HG02642 (cell line): Measurements from ENCODE around the gene TRIM47.
A peak's percentile ranks its signal among the peaks of the same experiment; 100 is the strongest.
"Not testable (repeated sequence)": the region's sequence is repeated elsewhere in the genome, so short reads cannot be mapped to it uniquely, and the experiment has no call there.

ENCODE experiments used
- ATAC-seq: cut with Tn5 transposase; IDR thresholded peaks from one replicate; pipeline ENCODE4 v1.9.1; 2021; ENCODE audit warnings: mild to moderate bottlenecking; ENCODE audit not compliant: unreplicated experiment, poor library complexity

The TRIM47 gene

DNA sequence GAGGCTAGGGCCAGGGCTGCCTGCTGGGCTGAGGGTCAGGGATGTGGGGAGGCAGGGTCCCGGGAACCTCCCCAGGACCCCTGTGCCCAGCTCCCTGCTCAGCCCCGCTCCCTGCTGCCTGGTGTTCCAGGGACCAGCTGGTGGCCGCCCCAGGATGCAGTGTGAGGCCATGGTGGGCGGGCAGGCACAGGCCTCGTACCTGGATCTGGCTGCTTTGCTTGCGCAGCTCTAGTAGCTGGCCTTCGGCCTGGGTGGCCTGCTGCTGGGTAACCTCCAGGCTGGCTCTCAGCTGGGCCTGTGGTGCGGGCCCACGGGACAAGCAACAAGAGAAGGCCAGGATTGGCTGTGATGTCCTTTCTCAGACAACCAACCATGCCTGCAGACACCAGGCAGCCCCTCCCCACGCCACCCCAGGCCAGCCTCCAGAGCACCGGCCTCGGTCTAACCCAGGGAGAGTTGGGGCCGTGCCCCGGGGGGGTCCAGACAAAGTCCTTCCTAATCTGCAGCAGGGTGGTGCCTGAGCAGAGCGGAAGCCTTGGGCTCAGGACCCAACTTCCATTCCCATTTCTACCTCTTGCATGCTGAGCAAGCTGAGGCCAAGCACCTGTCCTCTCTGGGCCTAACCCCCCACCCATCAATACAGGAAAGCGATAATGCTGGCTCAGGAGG, 14.3 kb upstream of the TRIM47 start:
- no peak for ATAC-seq

DNA sequence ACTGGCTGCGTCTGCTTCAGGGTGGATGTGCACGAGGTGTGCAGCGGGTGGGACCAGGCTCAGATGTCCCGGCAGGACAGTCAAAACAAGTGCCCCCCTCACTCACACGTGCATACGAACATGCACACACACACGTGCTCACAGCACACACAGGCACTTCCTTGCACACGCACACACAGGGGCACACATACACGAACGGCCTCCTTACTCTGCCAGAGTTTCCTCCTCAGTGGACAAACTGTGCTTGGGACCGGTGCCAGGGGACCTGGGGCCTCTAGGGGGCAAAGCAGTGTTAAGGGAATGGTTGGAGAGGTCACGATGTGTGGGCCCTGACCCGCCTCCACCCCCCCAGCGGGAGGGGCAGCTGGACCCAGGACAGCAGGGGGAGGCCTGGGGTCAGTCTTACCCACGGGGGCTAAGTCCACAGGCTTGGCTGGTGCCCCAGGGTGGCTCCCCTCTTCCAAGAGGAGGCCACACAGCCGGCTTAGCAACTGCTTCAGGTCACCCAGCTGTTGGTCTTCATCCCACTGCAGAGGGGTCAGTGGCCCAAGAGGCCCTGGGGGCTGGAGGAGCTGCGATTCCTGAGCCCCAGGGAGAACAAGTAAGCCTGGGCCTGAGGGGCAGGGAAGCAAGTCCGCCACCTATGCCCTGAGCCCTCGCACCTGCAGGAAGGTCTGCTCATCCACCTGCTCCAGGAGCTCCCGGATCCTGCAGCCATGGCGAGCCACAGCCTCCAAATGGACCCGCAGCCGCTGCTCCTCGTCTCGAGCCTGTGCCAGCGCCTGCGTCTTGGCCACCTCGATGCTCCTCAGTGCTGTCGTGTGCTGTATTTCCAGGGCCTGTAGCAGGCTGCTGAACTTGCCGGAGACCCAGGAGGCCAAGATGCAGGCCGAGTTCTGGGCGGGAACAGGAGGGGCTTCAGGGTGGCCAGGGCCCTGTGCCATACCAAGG, 13.5 kb upstream of the TRIM47 start:
- no peak for ATAC-seq

- no peak for ATAC-seq
These were observed 12.7 kb upstream of the TRIM47 start for GRCh38 chr17:75891022-75891604.

DNA sequence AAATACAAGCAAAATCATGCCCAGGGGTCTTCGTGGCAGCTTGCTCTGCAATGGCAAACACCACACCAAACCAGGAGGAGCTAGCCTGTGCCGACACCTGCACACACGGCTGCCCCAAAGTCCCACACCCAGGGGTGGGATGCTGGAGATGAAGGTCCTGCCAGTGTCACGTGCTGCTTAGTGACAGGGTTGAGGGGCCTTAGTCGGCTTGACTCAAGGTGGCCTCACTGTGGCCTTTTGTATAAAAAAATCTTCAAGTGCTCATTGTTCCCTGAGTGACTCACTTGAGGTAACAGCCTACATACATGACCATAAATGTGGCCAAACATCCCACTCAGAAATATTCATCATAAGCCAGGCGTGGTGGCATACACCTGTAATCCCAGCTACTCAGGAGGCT, 11.1 kb upstream of the TRIM47 start:
- no peak for ATAC-seq

DNA sequence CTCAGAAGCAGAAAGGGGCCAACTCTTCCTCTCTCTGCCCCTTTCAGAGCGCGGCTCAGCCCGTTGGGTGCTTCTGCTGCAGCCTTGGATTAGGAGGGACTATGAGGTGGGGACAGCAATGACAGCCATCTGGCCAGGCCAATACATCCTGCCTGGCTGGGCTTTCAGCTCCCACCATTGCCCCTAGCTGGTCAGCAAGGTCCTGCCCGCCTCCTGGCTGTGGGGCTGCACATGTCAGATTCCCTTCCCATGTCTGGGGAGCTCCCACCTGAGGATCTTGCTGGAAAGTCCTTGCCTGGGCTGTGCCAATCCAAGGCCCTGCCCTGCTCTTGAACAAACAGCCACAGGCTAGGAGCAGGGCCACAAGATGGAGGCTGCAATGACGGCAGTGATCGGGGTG, 10.1 kb upstream of the TRIM47 start:
- no peak for ATAC-seq

- not testable (repeated sequence) for ATAC-seq
These were observed 7.5 kb upstream of the TRIM47 start for GRCh38 chr17:75885860-75886259.

DNA sequence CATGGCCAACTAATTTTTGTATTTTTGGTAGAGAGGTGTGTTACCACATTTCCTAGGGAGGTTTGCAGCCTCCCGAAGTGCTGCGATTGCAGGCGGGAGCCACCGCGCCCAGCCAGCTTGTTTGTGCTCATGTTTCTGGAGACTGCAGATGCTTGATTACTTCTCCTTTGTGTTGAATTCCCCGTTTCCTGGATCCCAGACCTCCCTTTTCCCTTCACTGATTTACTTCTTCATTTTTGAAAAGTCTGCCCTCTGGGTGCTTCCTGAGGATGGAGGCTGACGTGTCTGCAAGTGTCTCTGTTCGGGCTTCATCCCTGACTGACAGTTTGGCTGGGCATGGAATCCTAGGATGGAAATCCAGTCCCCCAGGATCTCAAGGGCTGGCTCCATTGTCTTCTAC, 7.0 kb upstream of the TRIM47 start:
- ATAC-seq = no peak

GRCh38 chr17:75881678-75882454, 3.5 kb upstream of the TRIM47 start:
- no peak for ATAC-seq

DNA sequence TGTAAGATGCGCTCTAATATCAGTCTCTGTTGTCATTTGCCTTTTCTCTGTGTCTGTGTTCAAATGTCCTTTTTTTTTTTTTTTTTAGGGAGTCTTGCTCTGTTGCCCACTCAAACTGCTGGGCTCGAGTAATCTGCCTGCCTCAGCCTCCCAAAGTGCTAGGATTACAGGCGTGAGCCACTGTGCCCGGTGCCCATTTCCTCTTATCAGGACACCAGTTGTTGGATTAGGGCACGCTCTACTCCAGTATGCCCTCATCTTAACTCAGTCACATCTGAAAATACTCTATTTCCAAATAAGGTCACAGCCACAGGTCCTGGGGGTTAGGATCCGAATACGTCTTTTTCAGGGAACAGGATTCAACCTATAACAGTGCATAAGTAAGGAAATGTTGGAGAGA, 1.9 kb upstream of the TRIM47 start:
- no peak for ATAC-seq

DNA sequence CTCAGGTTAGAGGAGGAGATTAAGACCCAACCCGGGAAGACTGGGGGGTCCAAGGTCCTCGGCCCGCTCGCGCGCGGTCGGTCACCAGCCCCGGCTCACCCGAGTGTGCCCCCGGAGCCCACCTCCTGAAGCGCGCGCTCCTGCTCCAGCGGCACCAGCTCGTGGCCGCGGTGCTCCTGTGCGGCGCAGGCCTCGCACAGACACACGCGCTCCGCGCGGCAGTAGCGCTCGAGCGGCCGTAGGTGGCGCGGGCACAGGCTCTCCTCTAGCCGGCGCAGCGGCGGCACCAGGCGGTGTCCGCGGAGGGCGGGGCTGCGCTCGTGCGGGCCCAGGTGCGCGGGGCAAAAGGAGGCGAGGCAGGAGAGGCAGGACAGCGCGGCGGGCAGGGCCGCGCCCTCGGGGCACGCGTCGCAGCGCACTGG, 618 bp downstream of the TRIM47 start:
- ATAC-seq = peak; percentile 66

DNA sequence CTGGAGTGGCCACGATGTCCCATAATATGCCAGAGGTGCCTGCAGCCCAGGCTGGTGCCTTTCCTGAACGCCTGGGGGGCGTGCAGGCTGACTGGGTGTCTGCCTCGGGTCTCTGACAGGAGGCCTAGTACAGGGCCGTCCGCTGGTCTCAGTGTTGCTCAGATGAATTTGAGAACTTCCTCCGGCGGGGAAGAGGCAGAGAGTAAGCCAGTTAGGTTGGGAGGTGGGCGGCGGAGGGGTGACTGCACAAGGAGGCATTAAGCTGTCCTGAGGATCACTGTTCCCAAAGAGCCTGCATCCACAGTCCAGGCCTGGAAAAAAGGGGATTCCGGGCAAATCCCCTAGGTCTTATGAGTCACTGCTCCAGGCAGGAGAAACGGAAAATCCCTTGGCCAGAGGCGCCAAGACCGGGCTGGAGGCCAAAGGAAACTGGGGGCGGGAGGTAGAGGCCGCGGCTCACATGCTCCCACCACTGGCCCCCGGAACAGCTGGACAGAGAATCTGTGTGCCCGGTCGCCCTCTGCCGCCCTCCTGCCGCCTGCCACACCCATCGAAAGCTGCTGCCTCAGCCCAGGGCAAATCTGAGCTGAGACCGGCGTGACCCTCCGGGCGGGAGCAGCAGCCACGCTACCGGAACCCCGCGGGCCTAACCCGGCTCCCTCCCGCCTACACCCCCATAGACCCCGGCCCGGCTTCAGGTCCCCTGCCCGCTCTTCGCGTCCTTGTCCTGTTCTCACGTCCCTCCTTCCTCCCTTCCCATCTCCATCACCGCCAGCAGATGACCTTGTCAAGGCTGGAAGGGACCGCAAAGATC, 1.2 kb downstream of the TRIM47 start:
- ATAC-seq = no peak

GRCh38 chr17:75876190-75876937, 2.0 kb downstream of the TRIM47 start:
- ATAC-seq = no peak

DNA sequence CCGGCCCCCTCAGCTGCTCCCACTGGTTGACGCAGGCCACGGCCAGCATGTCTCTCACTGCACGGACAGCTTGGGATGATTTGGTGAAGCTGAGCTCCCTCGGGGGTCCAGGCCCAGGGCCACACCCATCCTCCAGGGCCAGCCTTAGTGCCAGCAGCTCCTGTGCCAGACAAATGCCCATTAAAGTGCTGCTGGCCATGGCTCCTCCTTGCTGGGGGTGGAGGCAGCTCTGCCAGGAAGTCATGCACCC, 2.5 kb downstream of the TRIM47 start:
- ATAC-seq = no peak

- ATAC-seq = no peak
These were observed 3.0 kb downstream of the TRIM47 start for GRCh38 chr17:75875182-75875939.

DNA sequence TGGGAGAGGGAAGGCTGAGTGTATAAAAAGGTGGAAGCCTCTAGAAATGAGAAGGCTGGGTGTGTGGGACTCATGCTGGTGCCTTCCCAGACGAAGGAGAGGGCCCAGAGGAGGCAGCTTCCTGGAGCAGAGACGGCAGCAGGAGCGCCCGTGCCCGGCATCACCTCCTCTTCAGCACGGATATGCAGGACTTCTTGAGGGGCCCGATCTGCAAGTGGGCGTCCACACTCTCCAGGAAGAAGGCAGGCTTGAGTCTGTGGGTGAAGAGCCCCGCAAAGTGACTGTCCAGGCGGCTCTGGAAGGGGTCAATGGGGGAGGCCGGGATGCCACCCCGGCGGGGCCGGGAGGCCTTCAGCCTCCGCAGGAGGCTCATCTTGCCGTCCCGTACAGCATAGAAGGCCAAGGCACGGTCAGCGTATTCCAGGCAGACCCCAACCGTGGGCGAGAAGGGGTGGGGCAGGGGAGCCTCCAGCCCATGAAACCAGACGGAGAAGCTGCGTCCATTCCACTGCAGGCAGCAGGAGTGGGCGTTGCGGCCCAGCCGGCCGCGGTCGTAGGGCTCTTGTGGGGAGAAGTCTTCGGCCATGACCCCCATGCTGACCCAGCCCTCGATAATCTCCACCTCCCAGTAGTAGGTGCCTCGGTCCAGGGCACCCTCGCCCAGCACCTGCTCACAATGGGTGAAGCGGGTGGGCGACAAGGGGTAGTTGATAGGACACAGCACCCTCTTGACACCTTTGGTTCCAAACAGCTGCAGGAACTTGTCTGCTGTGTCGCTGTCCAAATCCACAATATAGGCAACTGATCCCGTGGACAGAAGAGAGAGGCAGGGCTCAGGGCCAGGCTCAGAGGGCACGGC, 3.8 kb downstream of the TRIM47 start:
- ATAC-seq = no peak

DNA sequence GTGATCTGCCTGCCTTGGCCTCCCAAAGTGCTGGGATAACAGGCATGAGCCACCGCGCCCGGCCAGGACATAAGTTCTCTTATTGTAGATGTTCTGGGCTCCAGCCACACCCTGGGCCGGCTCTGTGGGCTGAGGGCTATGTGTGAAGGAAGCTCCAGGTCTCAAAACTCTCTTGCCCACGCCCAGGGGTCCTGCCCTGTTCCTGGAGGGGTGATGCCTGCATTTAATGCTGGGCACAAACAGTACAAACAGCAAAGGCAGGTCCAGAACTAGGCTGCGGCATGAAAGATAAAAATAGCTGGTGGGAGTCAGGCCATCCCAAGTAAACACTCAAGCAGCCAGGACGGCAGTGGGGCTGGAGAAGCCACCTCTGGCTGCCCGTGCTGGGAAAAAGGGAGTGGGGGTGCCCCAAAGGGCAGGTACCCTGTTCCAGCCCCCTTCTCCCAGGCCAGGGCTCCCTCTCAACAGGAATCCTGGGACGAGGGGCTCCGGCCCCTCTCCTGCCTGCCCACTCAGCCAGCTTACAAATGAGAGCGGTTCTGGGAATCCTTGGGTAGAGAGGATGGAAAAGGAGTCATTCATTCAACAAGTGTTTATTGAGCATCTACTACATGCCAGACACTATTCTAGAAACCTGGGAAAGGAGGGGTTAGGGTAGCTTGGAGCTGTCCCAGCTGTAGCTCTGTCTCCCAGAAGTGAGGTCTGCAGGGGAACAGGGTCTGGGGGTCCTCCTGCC, 4.6 kb downstream of the TRIM47 start:
- ATAC-seq = no peak
